Measurements from ENCODE around the gene LNX1. TPM values are rescaled to one million over a fixed set of nuclear protein-coding genes. Genes with fewer than 3 reads are reported as not detected.

Gene LNX1
- total and polyA plus RNA-seq, 2 experiments from 2014 or later: 6.7 to 9.4 TPM

- Histone ChIP-seq H3F3A (ENCODE audit: insufficient read depth) (no peaks in the 10 kb centered on the region), H3K9me3 (ENCODE audit: low read depth) (no peaks in the 10 kb centered on the region), H3K4me2 (ENCODE audit: unreplicated experiment) (no peak overlapping the region), H3K4me1 (ENCODE audit: insufficient read depth) (0 out of 2 replicates have a peak, but pooled peaks cover 4% of the 10 kb centered on the region), H3K9me2 (ENCODE audit: insufficient read depth) (0 out of 2 replicates have a peak, but pooled peaks cover 3% of the 10 kb centered on the region), H3K4me3 (no peak overlapping the region), H2AFZ (no peak overlapping the region), H3K27me3 (replicated peaks; ENCODE audit: insufficient read depth) (no peaks in the 10 kb centered on the region), H3K27ac (no peak overlapping the region), H4K20me1 (ENCODE audit: insufficient read depth) (no peaks in the 10 kb centered on the region), H3K79me2 (ENCODE audit: insufficient read depth) (no peaks in the 10 kb centered on the region), H3K9ac (no peak overlapping the region), H3K36me3 (ENCODE audit: low read depth) (no peaks in the 10 kb centered on the region)
- in situ Hi-C loops (cut with MboI): loop anchor here (25.0 kb wide), 1 partner anchor 640 kb away; the partner anchor contains the start of gene PDGFRA
- no peak for TF ChIP-seq EZH2 (IDR thresholded peaks at IDR 0.05; ENCODE audit: insufficient read depth, poor library complexity, severe bottlenecking)
- no peak for TF ChIP-seq EZH2phosphoT487 (IDR thresholded peaks at IDR 0.05; ENCODE audit: insufficient read depth, low read depth)
- 58 to 65% methylated on average over 3 of the region's 3 CpGs for WGBS, 2 experiments (ENCODE audit: low coverage in 1 of 2, low lambda C conversion rate in 2 of 2, missing lambda C conversion rate in 2 of 2)
- DNase-seq: no peak
Measured at GRCh38 chr4:53596901-53597300, 5.6 kb upstream of the LNX1 start.

- Histone ChIP-seq H3K4me2 (ENCODE audit: unreplicated experiment) (no peak overlapping the region), H3K9ac (no peak overlapping the region), H3K4me1 (ENCODE audit: insufficient read depth) (0 out of 2 replicates have a peak, but pooled peaks cover 4% of the 10 kb centered on the region), H3K27me3 (replicated peaks; ENCODE audit: insufficient read depth) (no peaks in the 10 kb centered on the region), H4K20me1 (ENCODE audit: insufficient read depth) (no peaks in the 10 kb centered on the region), H3K9me3 (ENCODE audit: low read depth) (no peaks in the 10 kb centered on the region), H2AFZ (no peak overlapping the region), H3K79me2 (ENCODE audit: insufficient read depth) (no peaks in the 10 kb centered on the region), H3F3A (ENCODE audit: insufficient read depth) (no peaks in the 10 kb centered on the region), H3K9me2 (ENCODE audit: insufficient read depth) (0 out of 2 replicates have a peak, but pooled peaks cover 3% of the 10 kb centered on the region), H3K27ac (no peak overlapping the region), H3K36me3 (ENCODE audit: low read depth) (no peaks in the 10 kb centered on the region), H3K4me3 (no peak overlapping the region)
- 64 to 75% methylated on average over 2 of the region's 2 CpGs for WGBS, 2 experiments (ENCODE audit: low coverage in 1 of 2, low lambda C conversion rate in 2 of 2, missing lambda C conversion rate in 2 of 2)
- TF ChIP-seq EZH2phosphoT487 (IDR thresholded peaks at IDR 0.05; ENCODE audit: insufficient read depth, low read depth) (no peak), EZH2 (IDR thresholded peaks at IDR 0.05; ENCODE audit: insufficient read depth, poor library complexity, severe bottlenecking) (no peak)
- DNase-seq: no peak
- in situ Hi-C loops (cut with MboI): loop anchor here (25.0 kb wide), 1 partner anchor 641 kb away; the partner anchor contains the start of gene PDGFRA
Measured at GRCh38 chr4:53595834-53596233, 4.5 kb upstream of the LNX1 start.

- no peak overlapping the region for H3K27ac ChIP-seq
- no peak overlapping the region for H3K4me2 ChIP-seq (ENCODE audit: unreplicated experiment)
- H3K9me2 ChIP-seq (ENCODE audit: insufficient read depth): 0 out of 2 replicates have a peak, but pooled peaks cover 3% of the 10 kb centered on the region
- 84% methylated on average over 3 of the region's 3 CpGs for WGBS, 2 experiments (ENCODE audit: low coverage in 1 of 2, low lambda C conversion rate in 2 of 2, missing lambda C conversion rate in 2 of 2)
- no peaks in the 10 kb centered on the region for H3K79me2 ChIP-seq (ENCODE audit: insufficient read depth)
- H3K4me1 ChIP-seq (ENCODE audit: insufficient read depth): 0 out of 2 replicates have a peak, but pooled peaks cover 4% of the 10 kb centered on the region
- no peaks in the 10 kb centered on the region for H4K20me1 ChIP-seq (ENCODE audit: insufficient read depth)
- no peak for DNase-seq
- in situ Hi-C loops (cut with MboI): loop anchor here (25.0 kb wide), 1 partner anchor 642 kb away; the partner anchor contains the start of gene PDGFRA
- no peak overlapping the region for H3K9ac ChIP-seq
- H3K9me3 ChIP-seq (ENCODE audit: low read depth): no peaks in the 10 kb centered on the region
- no peak overlapping the region for H3K4me3 ChIP-seq
- no peaks in the 10 kb centered on the region for H3K36me3 ChIP-seq (ENCODE audit: low read depth)
- TF ChIP-seq EZH2 (IDR thresholded peaks at IDR 0.05; ENCODE audit: insufficient read depth, poor library complexity, severe bottlenecking) (no peak), EZH2phosphoT487 (IDR thresholded peaks at IDR 0.05; ENCODE audit: insufficient read depth, low read depth) (no peak)
- H3F3A ChIP-seq (ENCODE audit: insufficient read depth): no peaks in the 10 kb centered on the region
- H2AFZ ChIP-seq: no peak overlapping the region
- no peaks in the 10 kb centered on the region for H3K27me3 ChIP-seq (replicated peaks; ENCODE audit: insufficient read depth)
Measured at GRCh38 chr4:53595204-53595603, 3.9 kb upstream of the LNX1 start.

GRCh38 chr4:53593765-53594164 lies 2.5 kb upstream of the LNX1 start:
- H3K4me1 ChIP-seq (ENCODE audit: insufficient read depth): 0 out of 2 replicates have a peak, but pooled peaks cover under 1% of the 10 kb centered on the region
- TF ChIP-seq EZH2phosphoT487 (IDR thresholded peaks at IDR 0.05; ENCODE audit: insufficient read depth, low read depth): no peak
- TF ChIP-seq EZH2 (IDR thresholded peaks at IDR 0.05; ENCODE audit: insufficient read depth, poor library complexity, severe bottlenecking): no peak
- DNase-seq: no peak
- in situ Hi-C loops (cut with MboI): loop anchor here (25.0 kb wide), 1 partner anchor 644 kb away; the partner anchor contains the start of gene PDGFRA
- no peaks in the 10 kb centered on the region for H3K79me2 ChIP-seq (ENCODE audit: insufficient read depth)
- H3K4me3 ChIP-seq: no peak overlapping the region
- no peaks in the 10 kb centered on the region for H3F3A ChIP-seq (ENCODE audit: insufficient read depth)
- H3K36me3 ChIP-seq (ENCODE audit: low read depth): no peaks in the 10 kb centered on the region
- H2AFZ ChIP-seq: no peak overlapping the region
- H3K9me2 ChIP-seq (ENCODE audit: insufficient read depth): 0 out of 2 replicates have a peak, but pooled peaks cover 3% of the 10 kb centered on the region
- H3K4me2 ChIP-seq (ENCODE audit: unreplicated experiment): no peak overlapping the region
- H3K9ac ChIP-seq: no peak overlapping the region
- no peaks in the 10 kb centered on the region for H3K9me3 ChIP-seq (ENCODE audit: low read depth)
- H3K27ac ChIP-seq: no peak overlapping the region
- H3K27me3 ChIP-seq (replicated peaks; ENCODE audit: insufficient read depth): no peaks in the 10 kb centered on the region
- WGBS, 2 experiments (ENCODE audit: low coverage in 1 of 2, low lambda C conversion rate in 2 of 2, missing lambda C conversion rate in 2 of 2): 86 to 90% methylated on average over 2 of the region's 2 CpGs
- H4K20me1 ChIP-seq (ENCODE audit: insufficient read depth): no peaks in the 10 kb centered on the region
